HG03196 (cell line): ENCODE results near the gene NCOA5.

ENCODE experiments used
- ATAC-seq: cut with Tn5 transposase; IDR thresholded peaks from one replicate; pipeline ENCODE4 v1.9.1; 2021; ENCODE audit not compliant: unreplicated experiment

The NCOA5 gene

DNA sequence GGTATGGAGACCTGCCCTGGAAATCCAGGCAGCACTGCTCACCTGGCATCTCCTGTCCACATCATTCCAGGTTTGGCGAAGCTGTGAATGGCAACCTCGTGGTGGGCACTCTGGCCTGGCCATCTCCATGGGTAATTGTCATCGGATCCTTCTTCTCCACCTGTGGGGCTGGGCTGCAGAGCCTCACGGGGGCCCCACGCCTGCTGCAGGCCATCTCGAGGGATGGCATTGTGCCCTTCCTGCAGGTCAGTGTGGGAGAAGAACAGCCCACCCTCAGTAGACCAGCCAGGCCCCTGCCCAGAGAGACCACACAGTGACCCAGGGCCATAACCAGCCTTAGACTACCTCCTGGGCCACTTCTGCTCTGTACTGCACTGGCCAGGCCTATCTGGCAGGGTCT, 44.9 kb downstream of the NCOA5 start:
- no peak for ATAC-seq

DNA sequence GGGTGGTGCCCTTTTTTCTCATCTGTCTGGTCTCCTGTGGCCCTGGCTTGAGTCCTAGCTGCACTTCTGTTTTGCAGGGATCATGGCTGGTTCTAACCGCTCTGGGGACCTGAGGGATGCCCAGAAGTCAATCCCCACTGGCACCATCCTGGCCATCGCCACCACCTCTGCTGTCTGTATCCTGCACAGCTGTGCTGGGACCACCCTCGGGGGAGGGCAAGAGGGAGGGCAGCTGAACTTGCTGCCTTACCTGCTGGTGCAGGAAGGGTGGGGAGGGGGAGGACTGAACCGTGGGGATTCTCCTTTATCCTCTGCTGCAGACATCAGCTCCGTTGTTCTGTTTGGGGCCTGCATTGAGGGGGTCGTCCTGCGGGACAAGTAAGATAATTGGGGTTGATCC, 46.2 kb downstream of the NCOA5 start:
- ATAC-seq: no peak

DNA sequence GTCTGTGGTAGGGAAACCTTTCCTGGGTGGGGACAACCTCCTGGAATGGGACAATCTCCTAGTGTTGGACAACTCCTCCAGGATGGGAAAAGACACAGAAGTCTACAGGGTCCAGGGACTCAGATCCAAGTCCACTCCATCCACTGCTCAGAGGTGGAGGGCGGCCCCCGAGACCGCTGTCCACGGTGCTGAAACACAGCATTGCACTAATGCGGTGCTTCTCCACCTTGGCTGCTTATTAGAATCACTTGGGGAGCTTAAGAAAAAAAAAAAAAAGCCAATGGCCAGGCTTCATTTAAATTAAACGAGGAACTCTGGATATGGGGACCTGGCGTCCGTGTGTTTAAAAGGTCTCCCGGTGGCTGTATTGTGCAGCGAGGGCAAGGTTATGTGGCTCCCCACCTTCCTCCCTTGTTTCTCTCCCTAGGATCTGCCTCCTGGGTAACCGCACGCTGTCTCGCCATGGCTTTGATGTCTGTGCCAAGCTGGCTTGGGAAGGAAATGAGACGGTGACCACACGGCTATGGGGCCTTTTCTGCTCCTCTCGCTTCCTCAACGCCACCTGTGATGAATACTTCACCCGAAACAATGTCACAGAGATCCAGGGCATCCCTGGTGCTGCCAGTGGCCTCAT, 48.7 kb downstream of the NCOA5 start:
- no peak for ATAC-seq

DNA sequence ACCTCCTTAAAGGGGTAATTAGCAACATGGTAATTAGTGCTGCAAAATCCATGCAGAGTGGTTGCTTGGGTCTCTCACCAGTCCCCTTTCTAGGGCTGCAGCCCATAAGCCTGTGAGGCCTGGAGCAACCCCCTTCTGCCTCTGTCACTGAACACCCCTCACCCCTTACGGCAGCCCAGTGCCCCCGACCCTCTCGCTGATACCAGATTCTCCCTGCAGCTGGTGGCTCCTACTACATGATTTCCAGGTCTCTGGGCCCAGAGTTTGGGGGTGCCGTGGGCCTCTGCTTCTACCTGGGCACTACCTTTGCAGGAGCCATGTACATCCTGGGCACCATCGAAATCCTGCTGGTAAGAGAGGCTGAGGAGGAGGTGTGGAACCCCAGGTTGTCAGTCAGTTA, 52.7 kb downstream of the NCOA5 start:
- no peak for ATAC-seq

DNA sequence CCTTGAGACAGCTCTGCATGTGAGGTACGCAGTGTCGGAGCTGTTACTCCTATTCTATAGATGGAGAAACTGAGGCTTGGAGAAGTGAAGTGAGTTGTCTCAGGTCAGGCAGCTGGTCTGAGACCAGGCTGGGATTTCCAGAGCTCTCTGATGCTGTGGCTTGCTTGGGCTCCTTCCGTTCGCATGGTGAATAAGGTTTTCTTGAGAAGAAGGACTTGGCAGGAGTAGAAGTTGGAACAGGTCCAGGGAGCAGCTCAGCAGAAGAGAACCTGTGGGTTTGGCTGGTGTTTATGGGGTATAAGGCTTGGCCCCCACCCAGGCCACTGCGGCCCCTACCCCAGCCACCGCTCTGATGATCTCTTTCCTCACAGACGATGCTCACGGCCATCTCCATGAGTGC, 53.4 kb downstream of the NCOA5 start:
- ATAC-seq: no peak

DNA sequence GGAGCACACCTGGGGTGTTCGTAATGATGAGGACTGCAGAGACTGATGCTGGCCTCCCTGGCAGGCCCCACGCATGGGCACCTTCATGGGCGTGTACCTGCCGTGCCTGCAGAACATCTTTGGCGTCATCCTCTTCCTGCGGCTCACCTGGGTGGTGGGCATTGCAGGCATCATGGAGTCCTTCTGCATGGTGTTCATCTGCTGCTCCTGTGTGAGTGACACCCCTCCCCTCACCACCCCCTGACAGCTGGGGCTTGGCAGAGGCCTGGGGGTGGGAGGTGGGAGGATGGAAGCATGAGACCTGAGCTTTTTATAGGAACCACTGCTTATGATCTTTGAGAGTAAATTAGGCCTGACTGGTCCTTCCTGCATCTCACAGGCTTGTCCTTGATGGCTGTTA, 54.0 kb downstream of the NCOA5 start:
- ATAC-seq: no peak

DNA sequence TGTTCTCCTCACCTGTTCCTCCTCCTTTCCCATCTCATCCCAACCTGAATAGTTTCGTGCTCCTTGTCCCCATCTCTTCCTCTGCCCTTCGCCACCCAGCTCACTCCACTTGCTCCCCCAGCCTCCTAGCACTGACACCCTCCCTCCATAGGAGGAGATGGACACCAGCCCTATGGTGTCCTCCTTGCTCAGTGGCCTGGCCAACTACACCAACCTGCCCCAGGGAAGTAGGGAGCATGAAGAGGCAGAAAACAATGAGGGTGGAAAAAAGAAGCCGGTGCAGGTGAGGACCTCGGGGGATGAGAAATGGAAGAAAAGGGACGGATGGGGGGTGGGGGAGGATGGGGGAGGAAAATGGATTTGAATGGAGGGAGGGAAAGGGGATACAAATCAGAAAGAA, 54.5 kb downstream of the NCOA5 start:
- no peak for ATAC-seq

DNA sequence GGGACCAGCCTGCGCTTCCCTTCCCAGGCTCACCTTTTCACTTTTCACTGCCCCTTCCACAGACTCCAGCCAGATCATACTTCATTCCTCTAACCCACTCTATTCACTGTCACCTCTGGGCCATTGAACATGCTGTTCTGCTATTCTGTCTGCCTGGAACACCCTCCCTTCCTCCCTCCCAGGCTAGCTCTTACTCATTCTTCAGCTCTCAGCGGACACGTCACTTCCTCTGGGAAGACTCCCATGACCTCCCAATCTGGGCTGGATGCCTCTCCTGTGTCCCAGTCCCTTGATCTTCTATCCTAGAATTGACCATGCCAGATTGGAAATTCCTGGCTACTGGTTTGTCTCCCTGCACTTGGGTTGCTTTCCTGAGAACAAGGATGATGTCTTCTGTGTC, 55.7 kb downstream of the NCOA5 start:
- no peak for ATAC-seq

DNA sequence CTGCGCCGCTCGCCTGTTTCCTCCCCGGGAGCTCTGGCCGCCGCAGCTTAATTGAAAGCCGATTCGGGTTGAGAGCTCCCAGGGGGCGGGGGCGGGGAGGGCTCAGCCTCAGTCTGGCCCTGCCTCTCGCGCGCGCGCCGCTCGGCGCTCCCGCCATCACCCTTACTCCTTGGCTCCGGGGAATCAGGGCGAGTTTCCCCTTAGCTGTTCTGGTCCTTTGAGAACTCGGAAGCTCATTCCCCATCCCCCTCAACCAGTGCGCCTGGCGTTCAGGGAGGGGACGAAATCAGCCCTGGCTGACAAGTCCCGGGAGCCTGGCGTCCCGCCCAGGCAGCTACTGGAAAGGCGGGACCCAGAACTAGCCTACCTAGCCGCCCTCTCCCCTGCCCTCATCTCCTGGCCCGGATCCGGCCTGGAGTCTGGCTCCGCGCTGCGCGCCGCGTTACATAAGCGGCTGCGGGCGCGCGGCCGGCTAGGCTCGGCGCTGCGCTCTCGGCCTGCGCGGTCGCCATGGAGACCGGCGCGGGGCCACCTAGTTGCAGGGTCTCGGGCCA, 58.0 kb downstream of the NCOA5 start:
- no peak for ATAC-seq

DNA sequence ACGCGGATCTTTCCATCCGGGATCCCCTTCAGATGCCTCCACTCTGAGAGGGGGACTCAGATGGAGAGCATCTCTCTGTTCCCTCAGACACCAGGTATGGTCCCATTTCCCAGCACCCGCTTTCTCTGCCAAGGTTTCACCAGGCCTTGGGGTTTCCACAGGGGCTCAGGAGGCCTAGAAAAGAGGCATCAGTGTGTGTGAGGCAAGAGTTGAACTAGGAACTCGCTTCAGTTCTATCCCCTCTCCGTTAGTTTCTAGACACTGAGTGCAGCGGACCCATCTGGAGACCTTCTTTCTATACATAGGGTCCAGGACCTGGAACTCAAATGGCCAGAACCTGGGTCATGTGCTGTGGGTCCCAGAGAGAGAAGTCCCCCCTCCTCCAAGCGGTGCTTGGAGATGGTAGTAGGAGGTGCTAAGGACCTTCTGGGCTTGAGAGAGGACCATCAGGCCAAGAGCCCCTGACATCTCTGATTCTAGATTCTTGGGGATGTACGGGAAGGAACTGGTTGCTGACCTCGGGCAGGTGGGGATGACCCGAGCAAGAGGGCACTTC, 58.7 kb downstream of the NCOA5 start:
- no peak for ATAC-seq

DNA sequence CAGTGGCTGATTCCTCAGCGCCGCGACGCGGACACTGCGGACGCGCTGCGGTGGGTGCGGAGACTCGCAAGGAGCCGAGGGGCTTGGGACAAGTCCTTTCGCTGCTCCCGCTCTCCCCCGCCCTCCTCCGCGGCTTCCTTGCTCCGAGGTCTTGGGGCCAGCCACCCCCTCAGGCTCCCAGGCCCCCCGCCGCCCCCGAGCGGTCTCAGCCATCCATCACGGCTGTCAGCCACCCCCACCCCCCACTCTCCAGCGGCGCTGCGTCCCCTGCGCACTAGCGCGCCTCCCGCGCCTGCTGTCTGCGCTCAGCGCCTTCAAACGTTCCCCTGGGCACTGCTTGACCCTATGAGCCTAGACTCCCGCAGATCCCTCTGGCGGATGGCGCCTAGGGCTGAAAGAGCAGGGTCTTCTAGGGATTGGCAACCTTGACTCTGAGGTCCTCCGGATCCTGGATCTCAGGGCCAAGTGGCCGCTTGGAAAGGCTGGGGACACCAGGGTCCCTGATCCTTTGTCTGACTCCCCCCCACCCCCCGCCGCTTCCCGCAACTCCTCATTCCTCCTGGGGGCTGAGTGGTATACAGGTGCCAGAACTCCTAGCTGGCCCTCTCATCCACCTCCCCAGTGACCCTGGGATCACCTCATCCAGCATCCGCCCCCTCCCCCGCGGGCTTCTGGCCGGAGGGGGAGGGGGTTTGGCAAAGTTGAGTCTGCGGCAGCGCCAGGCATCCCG, 59.3 kb downstream of the NCOA5 start:
- ATAC-seq: no peak

DNA sequence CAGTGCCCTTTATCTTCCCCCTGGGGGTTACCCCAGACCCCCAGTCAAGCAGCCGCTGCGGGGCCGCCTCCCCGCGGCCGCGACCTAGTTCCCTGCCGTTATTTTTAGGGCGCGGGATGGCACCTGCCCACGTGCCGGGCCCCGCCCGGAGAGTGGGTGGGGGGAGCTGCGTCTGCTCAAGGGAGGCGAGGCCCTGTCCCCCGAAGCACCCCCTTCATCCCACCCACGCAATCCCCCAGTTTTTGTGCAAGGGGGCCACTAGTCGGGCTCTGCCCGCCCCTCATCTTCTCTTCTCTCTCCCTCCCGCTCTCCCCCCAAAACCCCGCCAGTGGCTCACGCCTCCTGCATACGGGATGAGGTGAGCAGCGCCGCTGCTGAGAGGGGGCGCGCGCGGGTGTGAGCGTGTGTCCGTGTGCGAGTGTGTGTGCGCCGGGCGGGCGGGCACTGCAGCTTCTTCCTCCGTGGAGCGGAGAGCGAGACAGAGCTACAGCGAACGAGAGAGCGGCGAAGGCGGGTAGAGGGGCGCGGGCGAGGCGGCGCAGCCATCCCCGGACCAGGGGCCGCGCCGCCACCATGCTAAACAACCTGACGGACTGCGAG, 60.9 kb downstream of the NCOA5 start, which contains the start of gene SLC12A5:
TSS of gene SLC12A5 (plus strand) at position 444 of the 600 bp plus-strand sequence. CDS start at position 574, 130 bp downstream.
- no peak for ATAC-seq

DNA sequence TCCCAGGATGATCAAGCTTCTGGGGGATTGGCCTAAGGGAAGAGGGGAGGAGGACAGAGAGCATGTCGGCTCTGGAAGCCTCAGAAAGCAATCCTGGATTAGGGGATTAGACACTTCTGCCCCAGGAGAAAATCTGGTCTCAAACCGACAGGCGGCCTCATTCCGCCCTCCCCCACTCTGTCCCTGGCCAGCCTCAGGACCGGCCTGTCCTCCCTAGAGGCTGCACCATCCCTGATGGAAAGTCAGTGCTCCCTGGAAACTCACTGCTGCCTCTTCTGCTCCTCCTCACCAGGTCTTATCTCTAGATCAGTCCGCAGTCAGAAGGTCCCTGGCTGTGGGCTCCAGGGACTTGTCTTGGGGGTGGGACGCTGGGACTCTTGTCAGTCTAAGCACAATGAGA, 61.7 kb downstream of the NCOA5 start:
- no peak for ATAC-seq

DNA sequence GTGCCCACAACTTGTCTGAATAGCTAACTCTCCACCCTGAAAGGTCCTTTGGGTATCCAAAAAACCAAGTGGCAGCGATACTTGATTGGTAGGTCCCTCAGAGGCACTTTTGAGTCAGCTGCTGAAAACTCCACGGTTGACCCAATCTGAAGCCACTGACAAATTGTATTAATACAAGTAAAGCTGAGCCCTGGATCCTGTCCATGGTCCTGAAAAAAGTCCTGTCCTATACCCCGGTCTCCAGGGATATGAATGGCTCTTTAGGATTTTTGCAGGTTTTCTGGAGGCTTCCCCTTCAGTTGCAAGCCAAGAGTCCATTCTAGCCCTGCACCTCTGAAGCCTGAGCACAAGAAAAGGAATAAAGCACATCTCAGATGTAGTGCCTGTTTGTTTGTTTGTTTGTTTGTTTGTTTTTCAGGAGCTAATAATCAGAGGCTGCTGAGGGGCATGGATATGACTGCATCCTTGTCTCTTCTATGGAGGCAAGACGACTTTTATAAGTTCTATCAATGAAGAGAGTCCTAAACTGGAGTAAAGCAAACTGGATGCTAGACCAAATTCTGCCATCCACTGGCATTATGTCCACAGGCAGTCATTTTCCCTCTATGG, 62.4 kb downstream of the NCOA5 start:
- no peak for ATAC-seq

DNA sequence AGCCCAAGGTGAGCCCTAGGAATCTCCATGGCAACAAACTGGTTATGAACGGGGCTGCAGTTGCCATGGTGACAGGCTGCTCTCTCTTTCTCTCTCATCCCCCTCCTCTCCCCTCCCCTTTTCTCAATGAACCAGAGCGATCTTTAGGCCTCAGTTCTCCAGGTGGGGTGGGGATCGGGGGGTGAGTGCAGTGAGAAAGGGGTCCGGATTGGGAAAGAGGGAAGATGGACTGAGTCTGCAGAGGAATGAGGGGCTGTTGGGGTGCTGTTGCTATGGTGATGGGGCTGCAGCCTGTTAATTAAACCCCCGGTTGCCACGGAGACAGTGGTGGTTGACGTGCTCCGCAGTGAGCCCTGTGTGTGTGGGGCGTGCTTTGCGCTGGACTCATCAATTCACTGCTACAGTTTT, 64.4 kb downstream of the NCOA5 start:
- no peak for ATAC-seq

DNA sequence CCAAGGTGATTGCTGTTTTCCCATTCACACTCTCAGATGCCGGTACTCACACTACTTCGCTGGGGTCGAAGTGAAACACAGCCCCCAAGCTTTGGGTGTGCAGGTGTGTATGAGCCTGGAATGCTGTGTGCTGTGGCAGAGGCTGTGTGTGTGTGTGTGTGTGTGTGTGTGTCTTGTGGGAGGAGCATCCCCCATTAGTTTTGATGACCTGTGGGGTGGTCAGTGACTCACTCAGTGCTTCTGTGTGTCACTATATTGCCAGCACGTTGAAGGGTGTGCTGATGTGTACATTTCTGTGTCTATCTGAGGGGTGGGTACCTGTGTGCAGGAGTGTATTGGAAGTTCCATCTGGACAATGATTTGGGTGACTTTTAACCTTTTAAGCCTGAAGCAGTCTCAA, 65.8 kb downstream of the NCOA5 start:
- no peak for ATAC-seq

DNA sequence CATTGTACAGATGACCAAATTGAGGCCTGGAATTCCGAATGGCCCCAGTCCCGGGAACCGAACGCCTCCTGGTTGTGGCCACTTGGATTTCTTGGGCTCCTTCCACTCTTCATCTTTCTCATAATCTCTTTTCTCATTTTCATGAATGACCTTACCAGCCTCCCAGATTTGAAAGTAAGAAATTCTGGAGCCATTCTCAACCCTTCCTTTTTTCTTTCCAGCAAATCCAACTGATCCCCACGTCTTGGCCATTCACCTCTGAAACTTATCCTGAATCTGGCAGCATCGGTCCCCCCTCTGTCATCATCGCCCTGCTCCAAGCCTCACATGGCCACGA, 66.6 kb downstream of the NCOA5 start:
- no peak for ATAC-seq

DNA sequence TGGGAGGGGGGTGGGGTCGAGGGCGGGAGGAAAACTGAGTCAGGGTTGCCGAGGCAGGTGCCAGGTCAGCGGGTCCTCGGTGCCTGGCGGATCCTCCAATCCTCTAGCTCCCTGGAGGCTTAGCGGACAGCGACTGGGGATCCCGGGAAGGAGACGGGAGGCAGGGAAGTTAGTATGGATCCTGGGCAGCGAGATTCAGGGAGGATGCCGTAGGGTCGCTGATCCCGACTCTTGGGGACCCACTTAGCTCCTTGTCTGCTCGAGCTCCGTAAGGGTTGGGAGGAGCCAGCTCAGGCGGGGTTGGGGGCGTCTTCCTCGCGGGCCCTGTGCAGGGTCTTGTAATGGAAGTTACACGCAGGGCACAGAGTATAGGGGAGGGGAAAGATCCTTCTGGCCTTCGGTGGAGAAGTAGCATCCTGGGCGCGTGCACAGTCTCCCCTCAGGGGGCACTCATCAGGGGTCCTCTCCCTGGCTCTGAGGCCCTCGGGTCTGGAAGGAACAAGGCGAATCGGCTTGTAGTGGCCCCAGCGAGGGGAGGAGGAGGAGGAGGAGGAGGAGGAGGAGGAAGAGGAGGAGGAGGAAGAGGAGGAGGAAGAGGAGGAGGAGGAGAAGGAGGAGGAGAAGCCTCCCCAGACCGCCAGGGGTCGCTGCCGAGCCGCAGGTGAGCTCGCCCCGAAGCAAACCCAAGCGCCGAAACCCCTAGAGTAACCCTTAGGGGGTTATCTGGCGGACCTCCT, 67.2 kb downstream of the NCOA5 start:
- no peak for ATAC-seq

DNA sequence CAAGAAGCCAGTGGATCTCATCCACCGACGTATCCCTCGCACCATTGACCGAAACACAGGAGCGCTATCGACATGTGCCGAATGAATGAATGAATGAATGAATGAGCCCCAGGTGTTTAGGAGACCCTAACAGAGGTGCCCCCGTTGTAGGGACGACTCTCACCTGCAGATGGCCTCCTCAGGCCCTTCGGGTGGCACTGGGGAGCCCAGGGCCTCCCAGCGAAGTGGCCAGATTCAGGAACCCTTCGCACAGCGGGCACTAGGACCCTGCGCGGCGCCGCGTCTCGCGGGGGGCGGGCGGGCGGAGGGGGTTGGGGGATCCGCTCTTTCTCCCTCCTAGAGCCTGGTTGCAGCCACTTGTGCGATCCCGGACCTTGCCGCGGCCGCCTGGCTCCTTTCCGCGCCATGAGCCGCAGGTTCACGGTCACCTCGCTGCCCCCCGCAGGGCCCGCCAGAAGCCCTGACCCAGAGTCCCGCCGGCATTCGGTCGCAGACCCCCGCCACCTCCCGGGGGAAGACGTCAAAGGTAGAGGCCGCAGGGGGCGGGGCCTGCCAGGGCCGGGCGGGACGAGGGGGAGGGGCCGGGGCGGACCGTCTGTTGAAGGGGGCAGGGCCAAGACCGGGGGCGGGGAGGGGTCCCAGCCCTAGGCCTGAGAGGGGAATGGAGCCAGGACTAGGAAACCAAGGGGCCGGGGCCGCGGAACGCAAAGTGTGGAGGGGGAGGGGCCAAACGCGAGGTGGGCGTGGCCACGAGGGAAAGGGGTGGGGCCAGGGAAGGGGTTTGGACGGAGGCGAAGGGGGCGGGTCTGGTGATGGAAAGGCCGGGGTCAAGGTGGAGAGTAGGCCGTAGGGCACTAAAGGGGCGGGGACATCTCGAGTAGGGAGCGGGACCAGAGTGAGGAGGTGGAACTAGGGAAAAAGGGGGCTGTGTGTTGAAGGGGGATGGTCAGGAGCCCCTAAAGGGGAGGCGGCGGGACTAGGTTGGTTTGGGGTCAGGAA, 68.1 kb downstream of the NCOA5 start:
- no peak for ATAC-seq

DNA sequence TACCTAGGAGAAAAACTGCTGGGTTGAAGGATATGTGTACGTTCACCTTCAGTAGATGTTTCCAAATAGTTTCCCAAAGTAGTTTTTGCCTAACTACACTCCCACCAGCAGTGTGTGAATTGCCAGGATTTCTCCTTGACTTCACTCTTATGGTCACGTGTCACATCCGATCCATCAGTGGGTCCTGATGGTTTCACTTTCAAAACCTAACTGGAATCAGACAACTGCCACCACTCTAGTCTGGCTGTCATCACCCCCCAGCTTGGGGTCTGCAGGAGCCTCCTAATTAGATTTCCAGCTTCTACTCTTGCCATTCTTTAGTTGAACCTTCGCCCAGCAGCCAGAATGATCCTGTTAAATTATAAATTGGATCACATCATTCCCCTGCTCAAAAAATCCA, 69.2 kb downstream of the NCOA5 start:
- no peak for ATAC-seq
